ENCODE data around the gene ATG4C.
A peak's percentile ranks its signal among the peaks of the same experiment; 100 is the strongest.

GRCh38 chr1:62746086-62746808 lies 37.7 kb upstream of the ATG4C start:
- TF ChIP-seq CTCF (IDR thresholded peaks at IDR 0.05) (peak; percentile 36 to 42 (median 39)), POLR2A (IDR thresholded peaks at IDR 0.05) (no peak)

All from testis (tissue), 2 donors.